ENCODE data around the gene MIDN.

MIDN gene

DNA sequence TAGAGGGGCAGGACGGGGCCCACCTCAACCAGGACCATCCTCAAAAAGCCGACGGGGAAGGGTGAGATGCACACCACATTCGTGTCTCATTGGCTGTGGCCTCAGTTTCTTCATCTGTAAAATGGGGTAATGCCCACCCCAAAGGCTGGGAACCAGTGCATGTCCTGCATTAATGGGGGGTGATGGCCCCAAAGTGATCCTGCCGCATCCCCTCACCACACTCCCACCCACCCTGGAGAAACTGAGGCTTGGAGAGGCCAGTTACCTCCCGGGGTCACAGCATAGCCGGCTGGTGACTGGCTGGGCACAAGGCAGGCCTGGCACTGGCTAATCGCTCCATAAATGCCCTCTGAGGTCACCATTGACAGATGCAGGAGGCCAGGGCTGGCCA is 640 bp upstream of the MIDN start:
- no peak for FAIRE-seq

DNA sequence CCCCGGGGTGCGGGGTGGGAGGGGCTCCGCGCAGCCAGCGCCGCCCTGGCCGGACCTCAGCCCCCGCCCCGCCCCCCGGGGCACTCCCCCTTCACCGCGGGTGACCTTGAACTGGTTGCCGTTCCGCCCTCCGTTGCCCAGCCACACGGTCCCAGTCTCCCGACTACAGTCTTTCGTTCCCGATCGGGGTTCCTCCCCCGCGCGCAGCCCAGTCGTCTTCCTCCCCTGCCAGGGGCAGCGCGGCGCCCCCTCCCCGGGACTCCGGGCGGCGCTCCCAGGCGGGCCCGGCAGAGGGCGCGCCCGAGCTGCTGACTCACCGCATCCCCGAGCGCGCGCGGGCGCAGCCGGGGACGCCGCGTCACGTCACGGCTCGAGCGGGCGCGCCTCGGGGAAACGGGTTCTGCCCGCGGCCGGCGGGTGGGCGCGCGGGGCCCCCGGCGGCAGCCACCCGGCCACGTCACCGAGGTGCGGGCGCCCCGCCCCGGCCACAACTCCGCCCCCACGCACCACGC is 459 bp downstream of the MIDN start:
- FAIRE-seq = no peak

DNA sequence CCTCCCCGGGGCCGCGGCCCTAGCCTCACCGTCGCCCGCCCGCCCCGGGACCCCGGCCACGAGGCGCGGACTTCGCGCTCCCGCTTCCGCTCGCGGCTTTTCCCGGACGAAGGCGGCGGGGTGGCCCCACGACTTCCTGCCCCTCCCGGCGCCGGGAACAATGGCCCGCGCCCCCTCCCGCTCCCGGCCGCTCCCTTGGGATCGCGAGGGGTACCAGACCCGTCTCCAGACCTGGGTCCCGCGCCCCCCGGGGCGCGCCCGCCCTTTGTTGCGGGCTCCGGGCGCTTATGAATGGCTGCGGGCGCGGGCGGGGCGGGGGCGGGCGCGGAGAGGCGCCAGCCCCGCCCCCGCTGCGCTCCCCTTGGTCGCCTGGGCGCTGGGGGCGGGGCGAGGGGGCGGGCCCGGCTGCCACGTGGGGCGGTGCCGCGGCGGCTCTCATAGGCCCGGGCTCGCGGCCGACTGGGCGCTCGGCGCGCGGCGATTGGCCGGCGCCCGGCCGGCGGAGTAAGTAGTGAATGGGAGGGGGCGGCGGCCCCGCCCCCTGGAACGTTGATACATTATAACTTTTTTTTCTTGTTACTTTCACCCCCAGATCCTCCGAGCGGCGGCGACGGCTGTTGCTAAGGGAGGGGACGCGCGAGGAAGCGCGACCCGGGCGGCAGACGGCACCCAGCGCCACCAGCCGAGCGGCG is 1.1 kb downstream of the MIDN start:
- no peak for FAIRE-seq

GRCh38 chr19:1249990-1250436 is 1.6 kb downstream of the MIDN start:
- no peak for FAIRE-seq

GRCh38 chr19:1250437-1251260 is 2.3 kb downstream of the MIDN start:
- FAIRE-seq = no peak

GRCh38 chr19:1251330-1252220 is 3.2 kb downstream of the MIDN start:
- no peak for FAIRE-seq

- FAIRE-seq = no peak
Measured at GRCh38 chr19:1252221-1252820, 3.9 kb downstream of the MIDN start.

DNA sequence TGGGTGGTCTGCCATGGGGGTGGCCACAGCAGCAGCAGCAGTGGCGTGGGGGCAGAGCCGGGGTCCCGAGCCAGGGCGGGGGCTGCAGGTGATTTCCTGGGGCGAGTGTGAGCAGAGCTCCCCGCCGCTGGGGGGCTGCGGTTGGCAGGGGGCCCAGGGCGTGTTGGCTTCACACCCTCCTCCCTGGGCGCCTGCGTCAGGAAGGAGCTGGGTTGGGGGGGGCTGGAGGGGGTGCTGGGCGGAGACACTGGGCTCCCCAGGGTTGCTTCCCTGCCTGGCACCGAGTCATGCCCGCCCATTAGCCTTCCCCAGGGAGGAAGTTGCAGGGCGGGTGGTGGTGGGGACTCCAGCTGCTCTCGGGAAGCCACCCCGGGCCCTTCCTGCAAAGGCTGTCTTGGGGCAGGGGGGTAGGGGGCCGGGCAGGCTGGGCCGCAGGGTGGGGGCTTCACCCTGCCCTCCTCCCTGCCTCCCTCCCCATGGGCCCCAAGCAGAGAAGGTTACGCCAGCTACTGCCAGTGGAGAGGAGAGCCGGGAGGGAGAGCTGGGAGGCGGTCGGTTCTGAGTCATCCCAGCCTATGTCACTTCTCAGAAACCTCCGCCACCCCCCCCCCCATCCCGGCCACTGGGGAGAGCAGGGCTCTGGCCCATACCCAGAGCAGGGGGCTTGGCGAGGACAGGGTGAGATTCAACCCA is 4.6 kb downstream of the MIDN start:
- FAIRE-seq = no peak

DNA sequence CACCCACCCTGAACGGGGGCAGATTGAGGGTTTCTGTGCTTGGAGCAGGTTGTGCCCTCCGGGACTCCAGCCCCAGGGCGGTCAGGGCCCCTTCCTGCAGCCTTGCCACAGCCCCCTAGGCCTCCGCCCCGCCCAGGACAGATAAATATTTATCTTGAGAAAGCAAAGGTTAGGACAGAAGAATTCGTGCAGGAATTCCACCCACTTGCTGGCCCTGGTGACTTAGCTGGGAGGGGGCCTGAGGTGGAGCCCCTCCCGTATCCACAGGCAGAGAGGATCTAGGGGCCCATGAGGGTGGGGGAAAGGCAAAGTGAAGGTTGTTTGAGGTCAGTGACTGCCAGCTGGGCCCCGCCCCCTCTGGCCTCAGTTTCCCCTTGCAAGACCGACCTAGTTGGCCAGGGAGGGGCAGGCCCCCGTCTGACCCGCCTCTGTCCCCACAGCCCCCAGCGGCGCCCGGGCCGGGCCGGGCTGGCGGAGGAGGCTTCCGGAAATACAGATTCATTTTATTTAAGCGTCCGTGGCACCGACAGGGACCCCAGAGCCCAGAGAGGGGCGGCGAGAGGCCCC is 5.2 kb downstream of the MIDN start:
- FAIRE-seq = no peak

DNA sequence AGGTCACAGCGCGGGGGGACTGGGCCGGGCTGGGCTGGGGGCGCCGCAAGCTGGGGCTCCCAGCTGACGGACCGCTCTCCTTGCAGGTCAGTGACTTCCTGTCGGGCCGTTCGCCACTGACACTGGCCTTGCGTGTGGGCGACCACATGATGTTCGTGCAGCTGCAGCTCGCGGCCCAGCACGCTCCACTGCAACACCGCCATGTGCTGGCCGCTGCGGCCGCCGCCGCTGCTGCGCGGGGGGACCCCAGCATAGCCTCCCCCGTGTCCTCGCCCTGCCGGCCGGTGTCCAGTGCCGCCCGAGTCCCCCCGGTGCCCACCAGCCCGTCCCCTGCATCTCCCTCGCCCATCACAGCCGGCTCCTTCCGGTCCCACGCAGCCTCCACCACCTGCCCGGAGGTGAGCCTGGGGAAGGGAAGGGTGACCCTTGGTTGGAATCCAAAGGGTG is 5.7 kb downstream of the MIDN start:
- no peak for FAIRE-seq

DNA sequence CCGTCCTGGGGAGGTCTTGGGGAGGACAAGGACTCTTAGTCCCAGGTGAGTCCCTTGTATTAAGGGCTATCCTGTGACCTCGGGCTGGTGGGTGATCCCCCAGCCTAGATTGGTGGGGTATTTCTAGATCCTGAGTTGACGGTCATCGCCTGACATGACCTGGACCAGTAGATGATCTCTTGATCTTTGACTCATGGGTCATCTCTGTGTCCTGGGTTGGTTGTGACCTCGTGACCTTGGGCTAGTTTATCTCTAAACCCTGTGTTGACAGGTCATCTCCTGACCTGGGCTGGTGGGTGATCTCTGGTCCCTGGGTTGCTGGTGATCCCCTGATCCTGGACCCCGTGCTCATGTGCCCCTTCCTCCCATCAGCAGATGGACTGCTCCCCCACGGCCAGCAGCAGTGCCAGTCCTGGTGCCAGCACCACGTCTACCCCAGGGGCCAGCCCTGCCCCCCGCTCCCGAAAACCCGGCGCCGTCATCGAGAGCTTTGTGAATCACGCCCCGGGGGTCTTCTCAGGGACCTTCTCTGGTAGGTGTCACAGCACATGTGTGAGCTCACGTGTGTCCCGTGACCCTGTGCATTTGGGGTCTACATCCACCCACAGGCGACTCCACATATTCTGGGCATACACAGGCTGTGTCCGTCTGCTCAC is 6.3 kb downstream of the MIDN start:
- no peak for FAIRE-seq

GRCh38 chr19:1255186-1256161 is 7.1 kb downstream of the MIDN start:
- FAIRE-seq = no peak

DNA sequence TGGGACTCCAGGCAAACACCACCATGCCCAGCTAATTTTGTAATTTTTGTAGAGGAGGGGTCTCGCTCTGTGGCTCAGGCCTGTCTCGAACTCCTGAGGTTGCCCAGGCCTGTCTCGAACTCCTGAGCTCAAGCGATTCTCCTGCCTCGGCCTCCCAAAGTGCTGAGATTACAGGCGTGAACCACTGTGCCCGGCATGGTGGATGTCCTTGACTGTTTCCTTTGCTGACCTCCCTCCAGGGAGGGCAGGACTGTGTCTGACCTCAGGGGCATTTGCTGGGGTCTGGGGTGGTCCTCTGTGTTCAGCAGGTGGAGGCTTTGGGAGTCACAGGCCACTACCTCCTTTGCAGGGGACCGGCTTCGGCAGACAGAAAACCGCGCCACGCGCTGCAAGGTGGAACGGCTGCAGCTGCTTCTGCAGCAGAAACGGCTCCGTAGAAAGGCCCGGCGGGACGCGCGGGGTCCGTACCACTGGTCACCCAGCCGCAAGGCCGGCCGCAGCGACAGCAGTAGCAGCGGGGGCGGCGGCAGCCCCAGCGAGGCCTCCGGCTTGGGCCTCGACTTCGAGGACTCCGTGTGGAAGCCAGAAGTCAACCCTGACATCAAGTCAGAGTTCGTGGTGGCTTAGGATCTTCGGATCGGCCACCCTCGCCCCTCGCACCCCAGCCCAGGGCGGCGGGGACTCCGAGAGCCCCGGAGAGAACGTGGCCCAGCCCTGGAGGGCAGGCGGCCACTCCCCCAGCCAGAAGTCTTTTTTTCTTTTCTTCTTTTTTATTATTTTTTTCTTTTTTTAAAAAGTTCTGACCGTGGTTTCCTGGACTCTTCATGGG is 8.5 kb downstream of the MIDN start:
- FAIRE-seq = no peak

DNA sequence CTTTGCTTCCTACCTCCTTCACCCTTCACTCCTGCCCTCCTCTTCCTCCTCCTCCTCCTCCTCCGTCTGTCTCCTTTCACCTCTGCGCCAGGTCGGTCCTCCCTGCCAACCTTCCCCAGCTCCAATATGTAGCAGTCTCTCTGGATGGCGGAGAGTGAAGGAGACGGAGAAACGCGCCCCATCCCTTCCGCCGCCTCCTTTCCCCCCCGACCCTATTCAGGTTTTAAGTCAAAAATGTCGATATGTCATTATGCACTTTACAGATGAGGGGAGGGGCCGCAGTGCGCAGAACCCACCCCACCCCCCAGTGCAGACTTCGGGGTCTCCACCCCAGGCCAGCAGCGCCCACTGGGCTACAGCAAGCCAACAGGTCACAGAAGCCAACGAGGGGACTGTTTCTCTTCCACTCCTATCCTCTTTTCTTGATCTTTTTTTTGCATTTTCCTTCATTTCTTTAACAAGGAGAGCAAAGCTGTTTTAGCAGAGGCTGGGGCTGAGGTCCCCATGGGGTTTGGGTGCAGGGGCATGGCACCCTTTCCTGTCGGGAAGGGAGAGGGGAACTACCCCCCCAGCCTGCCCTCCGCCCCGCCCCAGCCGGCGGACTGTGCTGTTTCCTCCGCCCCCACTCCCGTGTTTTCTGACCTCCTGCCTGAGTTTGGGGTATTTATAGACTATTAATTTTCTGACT is 9.2 kb downstream of the MIDN start:
- no peak for FAIRE-seq

DNA sequence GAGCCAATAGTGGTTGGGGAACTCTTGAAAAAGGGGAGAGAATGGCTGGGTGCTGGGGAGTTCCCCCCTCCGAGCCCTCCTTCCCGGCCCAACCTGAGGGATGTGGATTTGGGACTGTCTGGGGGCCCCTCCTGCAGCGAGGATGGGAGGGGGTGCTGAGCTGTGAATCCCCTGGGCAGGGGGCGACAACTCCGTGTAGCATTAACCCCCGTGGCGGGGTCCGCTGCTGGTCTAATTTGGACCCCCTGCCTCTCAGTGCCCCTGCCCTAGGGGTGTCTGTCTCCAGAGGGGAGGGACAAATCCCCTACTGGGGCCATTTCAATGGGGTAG is 9.7 kb downstream of the MIDN start:
- no peak for FAIRE-seq

- no peak for FAIRE-seq
Measured at GRCh38 chr19:1258707-1259205, 10.4 kb downstream of the MIDN start.

DNA sequence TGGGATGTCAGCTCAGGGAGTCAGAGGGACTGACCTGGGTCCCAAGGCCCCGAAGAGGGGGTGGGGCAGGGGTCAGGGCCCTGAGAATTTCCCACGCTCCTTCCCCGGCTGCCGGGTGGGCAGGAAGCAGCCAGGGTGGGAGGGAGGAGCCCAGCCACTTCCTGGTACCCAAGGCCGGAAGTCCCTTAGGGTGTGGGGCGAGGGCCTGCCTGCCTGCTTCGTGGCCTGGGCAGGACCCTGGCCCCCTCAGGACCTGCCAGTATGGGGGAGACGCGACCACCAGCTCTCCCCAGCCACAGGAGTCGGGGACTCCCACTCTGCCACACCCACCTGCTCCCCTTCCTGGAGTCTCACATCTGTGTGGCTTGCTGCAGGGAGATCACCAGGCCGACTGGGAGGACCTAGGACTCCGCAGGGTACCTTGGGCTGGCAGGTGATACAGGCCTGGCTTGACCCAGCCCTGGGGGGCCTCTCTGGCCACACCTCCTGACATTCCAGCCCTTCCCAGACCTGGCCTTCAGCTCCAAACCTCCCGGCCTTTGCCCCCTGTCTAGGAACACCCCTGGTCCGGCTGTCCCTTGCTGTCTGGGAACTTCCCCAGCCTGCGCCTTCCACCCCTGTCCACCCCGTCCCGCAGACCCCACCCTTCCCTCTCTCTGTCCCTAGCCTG is 11.0 kb downstream of the MIDN start:
- no peak for FAIRE-seq
